DMS53 (cell line): Measurements from ENCODE around the gene FAM186B.
"Not testable (repeated sequence)": the region's sequence is repeated elsewhere in the genome, so short reads cannot be mapped to it uniquely, and the experiment has no call there.

Experiments used
- DNase-seq: peaks from one replicate; lab custom pipeline; 2025; lab: John Stamatoyannopoulos, UW

Gene FAM186B

GRCh38 chr12:49633703-49634345, 28.4 kb upstream of the FAM186B start:
- no peak for DNase-seq

- DNase-seq = no peak
Measured at GRCh38 chr12:49632986-49633702, 27.7 kb upstream of the FAM186B start.

GRCh38 chr12:49632401-49632800, 27.0 kb upstream of the FAM186B start:
- no peak for DNase-seq

- DNase-seq = no peak
Measured at GRCh38 chr12:49631336-49631907, 26.0 kb upstream of the FAM186B start.

- DNase-seq = no peak
Measured at GRCh38 chr12:49627752-49628360, 22.4 kb upstream of the FAM186B start.

- DNase-seq = no peak
Measured at GRCh38 chr12:49626836-49627235, 21.4 kb upstream of the FAM186B start.

GRCh38 chr12:49626169-49626835, 20.9 kb upstream of the FAM186B start:
- DNase-seq = peak; percentile 20

GRCh38 chr12:49624921-49625577, 19.6 kb upstream of the FAM186B start:
- peak; percentile 88 for DNase-seq

- DNase-seq = peak; percentile 97
Measured at GRCh38 chr12:49623142-49623904, 17.9 kb upstream of the FAM186B start, which contains the start of gene PRPF40B. Gene PRPF40B, plus strand, starts transcription at chr12:49623561. Its CDS starts 30 bp downstream, at chr12:49623591.

- DNase-seq = peak; percentile 81
Measured at GRCh38 chr12:49622501-49623141, 17.2 kb upstream of the FAM186B start.

- peak; percentile 21 for DNase-seq
Measured at GRCh38 chr12:49621651-49622500, 16.4 kb upstream of the FAM186B start.

- peak; percentile 70 for DNase-seq
Measured at GRCh38 chr12:49619286-49619685, 13.8 kb upstream of the FAM186B start.

GRCh38 chr12:49618576-49618975, 13.1 kb upstream of the FAM186B start:
- DNase-seq = no peak

- DNase-seq = no peak
Measured at GRCh38 chr12:49616533-49617219, 11.2 kb upstream of the FAM186B start.

GRCh38 chr12:49615725-49616124, 10.3 kb upstream of the FAM186B start:
- no peak for DNase-seq

- DNase-seq = no peak
Measured at GRCh38 chr12:49612210-49612609, 6.8 kb upstream of the FAM186B start.

GRCh38 chr12:49610785-49611184, 5.3 kb upstream of the FAM186B start:
- DNase-seq = not testable (repeated sequence)

GRCh38 chr12:49609875-49610154, 4.4 kb upstream of the FAM186B start:
- peak; percentile 37 for DNase-seq
